Right lobe of liver (tissue), 4 donors: ENCODE measurements around the gene DTX3.
A peak's percentile ranks its signal among the peaks of the same experiment; 100 is the strongest.

Experiments used
- CTCF ChIP-seq, 4 donors: fragments of 200-600 bp in 3 of 4; fragments of 450-650 bp in 1 of 4; IDR thresholded peaks; one replicate each; pipeline versions ENCODE4 v1.5.1 to v1.8.0; 2016 to 2022; ENCODE audit warnings: antibody characterized with exemption in 4 of 4, mild to moderate bottlenecking in 2 of 4
- POLR2A ChIP-seq: fragments of 450-650 bp; IDR thresholded peaks from one replicate; pipeline ENCODE4 v1.6.1; 2017; ENCODE audit warnings: antibody characterized with exemption, mild to moderate bottlenecking
- donor health status: DM: no; HTN: no; CAD: no.
- donor health status: DM: no; HTN: no; CAD: no.
- donor health status: DM: no; HTN: yes; CAD: no.

- TF ChIP-seq CTCF (IDR thresholded peaks at IDR 0.05) (peak in 2 of 4 donors; percentile 6 to 11), POLR2A (no peak)
Measured at GRCh38 chr12:57627501-57628279, 23.1 kb downstream of the DTX3 start.
